Mucosa of descending colon (tissue), 3 donors: ENCODE measurements around the gene CNTN4. TPM values are rescaled to one million over a fixed set of nuclear protein-coding genes. Genes with fewer than 3 reads are reported as not detected.

Experiments used
- ATAC-seq: fragments of 200-7000 bp; cut with Tn5 transposase; one replicate; pipeline ENCODE4 v1.9.1; 2020; ENCODE audit warnings: mild to moderate bottlenecking, moderate library complexity
- DNase-seq, 3 donors: peaks; one replicate each; pipeline ENCODE4 v3.0.0-alpha.2; 2020
- H3K36me3 ChIP-seq: fragments of 200-600 bp; one replicate; pipeline ENCODE4 v1.8.0; 2021; ENCODE audit warnings: low read depth, mild to moderate bottlenecking
- H3K4me1 ChIP-seq: fragments of 200-600 bp; one replicate; pipeline ENCODE4 v1.8.0; 2021; ENCODE audit warnings: low read depth, mild to moderate bottlenecking
- H3K4me3 ChIP-seq: fragments of 200-600 bp; one replicate; pipeline ENCODE4 v1.8.0; 2021; ENCODE audit warnings: mild to moderate bottlenecking
- H3K9me3 ChIP-seq: fragments of 200-600 bp; one replicate; pipeline ENCODE4 v1.8.0; 2021; ENCODE audit warnings: mild to moderate bottlenecking
- intact Hi-C, 2 donors: fragments of 100-400 bp; cut with DNase I in 1 of 2; cut with micrococcal nuclease in 1 of 2; formaldehyde crosslinking; loops; one replicate each; pipeline versions ENCODE4 v1.11.0 to v1.11.1; 2022; cut with DNase I, micrococcal nuclease
- total RNA-seq, 3 donors: library from RNA; stranded (reverse); fragmentation: NEBNext Ultra II Directional in 2 of 3; extraction: Animal tissue kit (Norgen Biotek cat#: 25700) in 2 of 3; gene quantifications; one replicate each; pipeline versions ENCODE4 v1.2.1 to v1.2.4, GENCODE V29; 2021 to 2023
- TF ChIP-seq, protein P1 (sequence below): fragments of 200-600 bp; IDR thresholded peaks from one replicate; pipeline ENCODE4 v1.8.0; 2022; ENCODE audit warnings: antibody characterized with exemption, mild to moderate bottlenecking
- donor health status: DM: no; HTN: no; CAD: no; lungs with moderate emphysema.
- donor health status: DM: no; HTN: no; CAD: no.
- donor health status: DM: no; HTN: yes; CAD: no.

The CNTN4 gene
- total RNA-seq, 3 donors from 2014 or later = 7.8 to 41.1 (median 13.4) TPM

DNA sequence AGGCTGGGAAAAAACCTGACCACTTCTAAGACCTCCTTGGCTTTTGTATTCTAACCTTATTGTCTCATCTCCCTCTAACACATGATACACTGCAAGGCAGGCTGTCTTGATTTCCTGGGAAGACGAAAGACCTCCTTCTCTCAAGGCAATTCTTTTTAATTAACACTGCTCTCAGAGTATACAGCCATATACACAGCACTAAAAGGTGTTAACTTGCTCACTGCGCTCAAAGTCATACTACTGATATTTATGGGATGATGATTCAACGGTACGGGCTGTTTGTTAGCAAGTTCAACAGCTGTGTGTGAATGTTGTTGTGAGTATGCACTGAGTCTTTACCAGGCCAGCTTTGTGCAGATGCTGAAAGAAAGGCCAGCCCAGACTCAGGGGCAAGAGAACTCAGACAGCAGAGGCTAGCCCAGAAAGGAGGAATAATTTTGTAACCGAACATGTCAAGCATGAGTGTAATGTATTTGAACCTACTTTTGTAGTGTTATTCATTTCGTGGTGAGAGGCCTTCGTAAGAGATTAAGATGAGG lies 781.6 kb downstream of the CNTN4 start:
- H3K4me3 ChIP-seq = no peak overlapping the region
- ATAC-seq (no peak), DNase-seq (no peak)
- no peaks in the 10 kb centered on the region for H3K9me3 ChIP-seq
- intact Hi-C loops = no loop called here
- no peaks in the 10 kb centered on the region for H3K36me3 ChIP-seq
- no peaks in the 10 kb centered on the region for H3K4me1 ChIP-seq
- TF ChIP-seq, protein P1, sequence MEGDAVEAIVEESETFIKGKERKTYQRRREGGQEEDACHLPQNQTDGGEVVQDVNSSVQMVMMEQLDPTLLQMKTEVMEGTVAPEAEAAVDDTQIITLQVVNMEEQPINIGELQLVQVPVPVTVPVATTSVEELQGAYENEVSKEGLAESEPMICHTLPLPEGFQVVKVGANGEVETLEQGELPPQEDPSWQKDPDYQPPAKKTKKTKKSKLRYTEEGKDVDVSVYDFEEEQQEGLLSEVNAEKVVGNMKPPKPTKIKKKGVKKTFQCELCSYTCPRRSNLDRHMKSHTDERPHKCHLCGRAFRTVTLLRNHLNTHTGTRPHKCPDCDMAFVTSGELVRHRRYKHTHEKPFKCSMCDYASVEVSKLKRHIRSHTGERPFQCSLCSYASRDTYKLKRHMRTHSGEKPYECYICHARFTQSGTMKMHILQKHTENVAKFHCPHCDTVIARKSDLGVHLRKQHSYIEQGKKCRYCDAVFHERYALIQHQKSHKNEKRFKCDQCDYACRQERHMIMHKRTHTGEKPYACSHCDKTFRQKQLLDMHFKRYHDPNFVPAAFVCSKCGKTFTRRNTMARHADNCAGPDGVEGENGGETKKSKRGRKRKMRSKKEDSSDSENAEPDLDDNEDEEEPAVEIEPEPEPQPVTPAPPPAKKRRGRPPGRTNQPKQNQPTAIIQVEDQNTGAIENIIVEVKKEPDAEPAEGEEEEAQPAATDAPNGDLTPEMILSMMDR = no peak

DNA sequence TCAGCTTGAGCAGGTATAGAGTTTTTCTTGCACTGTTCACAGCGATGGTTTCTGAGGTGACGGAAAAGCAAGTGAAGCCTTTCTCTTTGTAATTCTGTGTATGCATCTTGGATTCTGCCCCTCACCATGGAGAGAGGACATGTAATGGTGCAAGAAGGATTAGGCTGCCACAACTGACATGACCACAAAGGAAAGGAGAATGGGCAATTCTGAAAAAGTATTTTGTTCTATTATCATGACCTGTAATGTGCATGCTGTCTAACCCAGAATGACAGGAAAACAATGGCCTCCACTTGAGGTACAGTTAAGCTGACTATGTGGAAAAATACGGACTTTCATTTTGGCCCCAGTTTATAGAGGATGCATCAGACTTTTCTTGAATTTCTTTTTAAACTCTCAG lies 784.6 kb downstream of the CNTN4 start:
- Histone ChIP-seq H3K36me3 (no peaks in the 10 kb centered on the region), H3K4me1 (no peaks in the 10 kb centered on the region), H3K9me3 (no peaks in the 10 kb centered on the region), H3K4me3 (no peak overlapping the region)
- no peak for ATAC-seq
- TF ChIP-seq, protein P1 = no peak
- DNase-seq = no peak
- intact Hi-C loops = no loop called here

DNA sequence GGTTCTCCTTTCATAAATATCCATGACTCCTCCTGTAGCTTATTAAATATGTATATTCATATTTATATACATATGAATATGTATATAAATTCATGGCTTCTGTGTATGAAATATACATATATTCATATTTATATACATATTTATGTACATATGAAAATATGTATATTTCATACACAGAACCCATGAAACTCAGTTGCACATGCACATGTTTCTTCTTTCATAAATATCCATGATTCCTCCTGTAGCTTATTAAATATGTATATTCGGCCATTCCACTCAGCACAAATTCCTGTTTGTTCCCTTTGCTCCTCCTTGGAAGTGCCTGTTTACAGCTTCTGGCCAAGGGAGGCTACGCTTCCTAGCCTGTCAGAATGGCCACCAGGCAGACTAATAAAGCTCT lies 789.9 kb downstream of the CNTN4 start:
- TF ChIP-seq, protein P1 = no peak
- DNase-seq (no peak), ATAC-seq (no peak)
- no peaks in the 10 kb centered on the region for H3K36me3 ChIP-seq
- H3K4me1 ChIP-seq = no peaks in the 10 kb centered on the region
- no peak overlapping the region for H3K4me3 ChIP-seq
- no peaks in the 10 kb centered on the region for H3K9me3 ChIP-seq
- intact Hi-C loops = no loop called here

DNA sequence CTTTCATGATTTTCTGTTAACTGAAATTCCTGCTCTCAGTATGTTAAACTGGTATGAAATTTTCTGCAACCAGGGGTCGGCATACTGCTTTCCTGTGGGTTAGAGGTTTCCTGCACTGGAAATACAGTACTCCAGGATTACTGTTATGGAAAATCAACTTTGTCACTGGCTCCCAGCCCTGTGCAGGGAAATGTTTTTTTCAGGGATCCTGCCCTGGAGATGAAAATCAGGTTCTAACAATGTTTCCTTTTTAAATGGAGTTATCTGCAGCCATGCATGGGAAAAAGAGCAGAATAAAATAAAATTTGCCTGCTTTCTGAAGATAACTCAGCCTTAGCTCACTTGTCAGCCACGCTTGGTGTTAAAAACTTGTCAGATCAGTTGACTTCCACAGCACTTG lies 791.1 kb downstream of the CNTN4 start:
- no peaks in the 10 kb centered on the region for H3K9me3 ChIP-seq
- no peaks in the 10 kb centered on the region for H3K4me1 ChIP-seq
- ATAC-seq (no peak), DNase-seq (no peak)
- H3K4me3 ChIP-seq = no peak overlapping the region
- TF ChIP-seq, protein P1 = no peak
- intact Hi-C loops = no loop called here
- H3K36me3 ChIP-seq = no peaks in the 10 kb centered on the region

DNA sequence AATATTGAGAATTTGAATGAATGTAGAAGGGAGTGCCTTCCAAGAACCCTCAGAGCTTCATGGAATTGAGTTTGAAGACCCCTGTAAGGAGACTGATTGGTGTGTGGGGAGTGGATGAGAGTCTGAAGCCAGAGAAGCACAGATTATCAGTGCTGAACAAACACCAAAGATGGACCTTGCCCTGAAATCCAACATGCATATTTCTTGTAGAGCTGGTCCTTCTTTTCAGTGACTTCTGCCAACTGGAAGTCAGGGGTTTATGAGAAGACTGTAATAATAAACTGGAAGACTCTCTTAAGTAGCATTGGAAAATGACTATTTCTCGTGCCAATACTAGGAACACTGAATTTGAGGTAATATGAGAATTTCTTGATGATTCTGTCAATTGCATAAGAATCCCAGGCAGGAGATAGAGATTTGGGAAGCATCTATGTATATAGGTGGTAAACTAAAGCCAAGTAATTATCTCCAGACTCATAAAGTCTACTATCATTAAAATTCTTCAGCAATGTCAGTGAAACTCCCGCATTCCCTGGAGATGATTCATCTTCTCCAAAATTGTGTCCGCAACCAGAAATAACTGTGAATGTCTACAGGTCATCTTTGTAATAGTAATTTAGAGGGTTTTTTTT lies 797.8 kb downstream of the CNTN4 start:
- TF ChIP-seq, protein P1 = no peak
- no peak for DNase-seq

More for the DNA sequence above, 797.8 kb downstream of the CNTN4 start:
- H3K36me3 ChIP-seq = no peaks in the 10 kb centered on the region
- no peak overlapping the region for H3K4me3 ChIP-seq
- H3K9me3 ChIP-seq = no peaks in the 10 kb centered on the region
- H3K4me1 ChIP-seq = no peaks in the 10 kb centered on the region
- ATAC-seq = no peak
- intact Hi-C loops = no loop called here
